Activated T-cell treated with anti-CD3 and anti-CD28 coated beads for 4 hours (primary cell): ENCODE data around the gene JADE1.

Source experiments
- DNase-seq: peaks from one replicate; pipeline ENCODE4 v3.0.0-alpha.2; 2020

The JADE1 gene

DNA sequence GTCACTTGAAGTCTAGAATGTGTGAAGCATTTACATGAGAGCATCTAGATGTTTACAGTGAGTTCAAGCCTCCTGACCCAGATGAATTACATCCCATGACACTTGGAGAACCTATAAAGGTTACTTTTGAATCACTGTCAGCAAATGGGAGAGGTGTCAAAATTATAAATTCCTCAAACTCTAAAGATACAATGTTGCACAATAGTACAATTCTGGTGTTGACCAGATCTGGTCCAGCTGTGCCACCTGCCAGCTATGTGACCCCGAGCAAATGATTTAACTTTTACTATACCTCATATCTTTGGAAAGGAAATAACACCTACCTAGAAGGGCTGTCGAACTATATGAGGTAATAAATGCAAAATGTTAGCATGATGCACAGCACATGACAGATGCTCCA is 69.8 kb downstream of the JADE1 start:
- DNase-seq, result no peak

DNA sequence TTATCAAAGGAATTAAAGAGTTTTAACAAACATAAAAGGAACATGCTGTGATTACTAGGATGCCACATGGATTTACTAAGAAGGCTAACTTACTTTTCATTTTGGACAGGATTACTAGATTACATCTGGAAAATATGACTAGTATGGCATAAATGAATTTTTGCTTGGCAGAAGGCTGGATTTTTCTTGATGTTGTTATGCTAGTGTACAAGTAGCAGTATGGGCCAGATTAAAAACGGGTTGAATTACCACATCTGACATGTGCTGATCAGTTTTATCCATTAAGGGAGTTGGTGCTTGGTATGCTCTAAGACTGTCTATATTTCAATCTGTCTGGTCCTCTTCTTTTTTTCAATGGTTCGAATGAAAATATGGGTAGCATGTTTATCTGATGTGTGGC is 70.5 kb downstream of the JADE1 start:
- DNase-seq, result no peak

DNA sequence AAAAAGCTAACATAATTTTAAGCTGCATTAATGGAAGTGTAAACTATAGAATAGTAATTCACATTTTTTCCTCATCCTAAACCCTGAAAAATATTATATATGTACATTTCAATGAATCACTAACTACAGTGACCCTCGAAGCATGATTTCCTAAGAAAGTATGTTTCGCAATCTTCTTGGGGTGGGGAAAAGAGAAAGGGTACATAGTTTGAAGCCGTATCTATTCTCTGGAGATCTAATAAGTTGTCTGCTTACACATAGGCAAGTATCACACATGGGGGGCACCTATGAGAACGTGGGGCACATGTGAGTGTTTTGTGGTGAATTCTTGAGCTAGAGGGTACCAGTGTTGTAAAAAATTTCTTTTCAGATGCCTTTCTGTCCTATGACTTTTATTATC is 71.2 kb downstream of the JADE1 start:
- no peak for DNase-seq

DNA sequence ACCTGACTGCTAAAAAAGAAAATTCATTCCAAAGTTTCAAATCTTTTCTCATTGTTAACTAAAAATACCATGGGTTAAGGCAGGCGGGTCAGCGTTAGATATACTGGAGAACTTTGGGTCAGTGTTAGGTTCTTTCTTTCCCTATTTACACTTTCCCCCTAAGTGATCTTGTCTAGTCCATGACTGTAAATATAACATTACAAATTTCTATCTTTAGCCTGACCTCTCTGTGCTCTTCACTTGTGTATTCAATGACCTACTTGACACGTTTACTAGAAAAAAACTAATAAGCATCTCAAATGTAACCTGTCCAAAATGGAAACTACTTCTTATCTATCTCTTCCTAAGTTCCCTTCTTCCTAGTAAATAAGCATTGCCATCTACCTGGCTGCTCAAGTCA is 95.3 kb downstream of the JADE1 start:
- DNase-seq, result no peak

DNA sequence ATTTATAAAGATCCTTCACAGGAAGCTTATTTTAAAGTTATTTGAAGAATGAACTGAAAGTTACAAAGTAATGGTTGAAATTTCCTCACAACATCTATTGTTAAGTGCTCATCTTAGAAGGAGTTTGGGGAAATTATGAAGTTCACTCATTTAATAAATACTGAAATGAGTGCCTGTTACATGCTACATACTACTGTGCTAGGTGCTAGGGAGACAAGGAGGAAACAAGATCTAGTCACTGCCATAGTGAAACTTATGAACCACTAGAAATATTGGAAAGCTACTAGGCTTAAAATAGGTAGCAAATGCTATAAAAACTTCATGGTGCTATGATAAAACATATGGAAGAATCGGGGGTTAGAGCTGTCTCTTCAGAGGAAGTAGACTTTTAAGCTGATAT is 97.1 kb downstream of the JADE1 start:
- no peak for DNase-seq

DNA sequence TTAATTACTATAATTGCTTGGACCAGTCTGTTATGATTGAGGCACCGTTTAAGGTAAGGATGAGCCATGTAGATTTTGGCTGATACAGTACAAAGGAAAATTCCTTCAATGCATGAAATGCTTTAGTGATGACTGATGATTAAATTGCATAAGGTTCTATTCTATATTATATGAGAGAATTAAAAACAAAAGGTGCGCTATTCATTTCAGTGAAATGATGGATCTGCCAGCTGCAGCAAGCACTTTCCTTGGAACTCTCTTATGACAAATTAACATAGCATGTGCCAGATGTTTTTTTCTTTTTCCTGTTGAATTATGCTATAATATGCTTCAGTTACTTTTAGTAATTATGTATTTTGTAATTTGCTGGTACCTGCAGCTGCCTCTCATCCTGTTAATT is 98.5 kb downstream of the JADE1 start:
- no peak for DNase-seq

DNA sequence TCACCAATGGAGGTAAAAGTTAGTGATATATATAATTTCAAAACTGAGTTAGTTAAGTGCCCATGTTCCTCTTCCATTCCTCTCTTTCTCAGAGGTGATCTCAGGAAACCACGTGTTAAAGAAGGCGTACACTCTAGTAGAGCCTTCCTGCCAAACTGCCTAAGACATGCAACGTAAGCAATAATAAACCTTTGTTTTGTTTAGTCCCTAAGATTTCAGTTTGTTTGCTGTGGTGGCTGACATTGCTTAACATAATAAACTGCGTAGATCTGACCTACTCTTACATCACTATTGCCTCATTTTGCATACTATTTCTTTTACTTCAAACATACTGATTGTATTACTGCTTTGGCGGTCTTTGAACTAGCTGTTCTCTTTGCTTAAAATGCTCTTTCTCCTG is 99.2 kb downstream of the JADE1 start:
- DNase-seq, result no peak

DNA sequence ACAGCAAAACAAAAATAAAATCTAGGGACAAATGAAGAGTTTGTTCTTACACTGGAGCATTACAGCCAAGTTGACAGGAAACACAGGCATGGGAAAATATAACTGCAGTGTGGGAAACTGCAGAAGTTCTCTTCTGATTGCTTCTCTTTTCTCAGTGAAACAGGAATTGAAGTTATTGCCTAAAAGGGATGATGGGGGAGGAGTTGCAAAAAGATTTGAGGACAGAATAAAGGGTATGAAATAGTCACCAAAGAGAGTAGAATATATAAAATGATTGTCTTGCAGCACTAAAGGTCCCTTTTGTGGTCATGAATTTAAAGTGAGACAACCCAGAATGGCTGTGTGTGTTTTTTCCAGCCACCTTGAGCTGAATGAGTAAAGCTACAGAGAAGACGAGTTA is 103.7 kb downstream of the JADE1 start:
- DNase-seq, result no peak

DNA sequence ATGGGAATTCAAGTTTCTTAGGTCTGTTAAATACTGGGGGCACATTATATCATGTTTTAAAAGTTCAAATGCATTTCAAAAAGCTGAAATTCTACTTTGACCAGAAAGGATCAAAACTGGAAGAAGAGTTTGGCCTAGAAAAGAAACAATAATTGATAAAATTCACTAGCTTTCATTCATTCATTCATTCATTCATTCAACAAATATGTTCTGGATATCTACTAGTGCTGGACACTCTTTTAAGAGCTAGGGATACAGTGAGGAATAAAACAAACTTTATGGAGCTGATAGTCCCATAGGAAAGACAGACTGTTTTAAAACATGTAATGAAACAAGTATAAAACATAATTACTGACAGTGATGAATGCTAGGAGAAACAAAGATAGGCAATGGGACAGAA is 106.0 kb downstream of the JADE1 start:
- DNase-seq, result no peak

DNA sequence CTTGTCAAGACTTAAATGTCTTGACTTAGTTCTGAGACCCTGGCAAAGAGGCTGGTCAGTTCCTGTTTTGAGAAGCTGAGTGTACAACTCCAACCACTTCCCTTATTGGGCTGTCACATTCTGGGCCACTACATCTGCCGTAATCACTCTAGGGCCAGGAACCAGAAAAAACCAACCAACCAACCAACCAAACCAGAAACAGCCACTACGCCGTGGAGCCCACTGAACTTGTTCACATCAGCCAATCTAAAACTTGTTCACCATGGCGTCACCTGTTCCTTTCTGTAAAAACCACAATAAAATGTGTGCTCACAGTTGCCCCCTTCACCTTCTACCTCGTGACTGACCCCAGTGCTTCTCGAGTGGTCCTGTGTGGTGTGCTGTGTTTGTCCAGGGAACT is 107.3 kb downstream of the JADE1 start:
- DNase-seq, result no peak

DNA sequence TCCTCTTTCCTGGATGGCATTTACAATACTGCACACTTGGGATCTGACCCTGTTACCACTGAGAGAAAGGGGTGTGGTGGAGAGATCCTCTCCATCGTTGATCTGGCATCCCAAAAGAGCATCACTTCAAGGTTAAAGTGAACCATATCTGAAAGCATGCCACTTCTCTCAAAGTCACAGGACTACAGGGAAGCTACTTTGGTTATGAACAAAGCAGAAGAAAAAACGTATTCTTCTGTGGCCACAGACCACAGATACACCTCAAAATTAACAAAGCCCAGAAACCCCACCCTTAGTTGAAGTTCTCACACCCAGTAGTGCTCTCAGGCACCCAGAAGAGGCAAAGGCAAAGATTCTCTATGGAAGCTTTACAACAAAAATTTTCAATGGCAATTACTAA is 108.3 kb downstream of the JADE1 start:
- no peak for DNase-seq

DNA sequence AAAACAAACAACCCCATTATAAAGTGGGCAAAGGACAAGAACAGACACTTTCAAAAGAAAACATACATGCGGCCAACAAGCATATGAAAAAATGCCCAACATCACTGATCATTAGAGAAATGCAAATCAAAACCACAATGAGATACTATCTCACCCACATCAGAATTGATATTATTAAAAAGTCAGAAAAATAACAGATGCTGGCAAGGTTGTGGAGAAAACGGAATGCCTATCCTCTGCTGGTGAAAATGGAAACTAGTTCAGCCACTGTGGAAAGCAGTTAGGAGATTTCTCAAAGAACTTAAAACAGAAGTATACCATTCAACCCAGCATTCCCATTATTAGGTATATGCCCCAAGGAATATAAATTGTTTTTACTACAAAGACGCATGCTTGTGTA is 112.5 kb downstream of the JADE1 start:
- DNase-seq, result no peak
